ENCODE results near the gene TMEM134. TPM values are rescaled to one million over a fixed set of nuclear protein-coding genes. Genes with fewer than 3 reads are reported as not detected.
A peak's percentile ranks its signal among the peaks of the same experiment; 100 is the strongest.

The TMEM134 gene
- total and polyA plus RNA-seq, 8 donors = 45.1 to 93.4 (median 61.5) TPM

GRCh38 chr11:67503119-67504004, 34.3 kb upstream of the TMEM134 start:
- no peaks in the 10 kb centered on the region for H3K9me3 ChIP-seq
- ATAC-seq (no peak), FAIRE-seq (no peak), DNase-seq (peak in 2 of 6 donors; percentile 45 to 79)
- no peaks in the 10 kb centered on the region for H3K27me3 ChIP-seq
- intact Hi-C loops (cut with DNase I) = loop anchor here in 1 of 3 donors (10.0 kb wide), 1 partner anchor 89 kb away; the partner anchor contains the start of gene CARNS1
- peaks cover 0 to 26% (median 12%) of the 10 kb centered on the region in 3 donors for H3K4me1 ChIP-seq
- no peaks in the 10 kb centered on the region for H3K36me3 ChIP-seq
- TF ChIP-seq CTCF (IDR thresholded peaks at IDR 0.05) = no peak
- H3K27ac ChIP-seq = no peak overlapping the region
- peak overlapping the region in 2 of 4 donors; percentile 85 to 86 for H3K4me3 ChIP-seq
- WGBS, 2 donors = 83 to 84% methylated on average over 19 of the region's 19 CpGs

- no peaks in the 10 kb centered on the region for H3K27me3 ChIP-seq
- ATAC-seq (no peak), FAIRE-seq (no peak), DNase-seq (peak in 2 of 6 donors; percentile 43 to 74)
- intact Hi-C loops (cut with DNase I) = loop anchor here in 1 of 3 donors (10.0 kb wide), 1 partner anchor 88 kb away; the partner anchor contains the start of gene CARNS1
- no peak overlapping the region for H3K4me3 ChIP-seq
- H3K9me3 ChIP-seq = no peaks in the 10 kb centered on the region
- no peaks in the 10 kb centered on the region for H3K36me3 ChIP-seq
- peaks cover 0 to 26% (median 12%) of the 10 kb centered on the region in 3 donors for H3K4me1 ChIP-seq
- no peak overlapping the region for H3K27ac ChIP-seq
- WGBS, 2 donors = 94 to 97% methylated on average over 18 of the region's 18 CpGs
- no peak for TF ChIP-seq CTCF (IDR thresholded peaks at IDR 0.05)
Measured at GRCh38 chr11:67502328-67502979, 33.4 kb upstream of the TMEM134 start.

- FAIRE-seq = no peak
- peak in 2 of 6 donors; percentile 36 to 74 for DNase-seq
- Histone ChIP-seq H3K9me3 (no peaks in the 10 kb centered on the region), H3K4me3 (no peak overlapping the region), H3K36me3 (no peaks in the 10 kb centered on the region), H3K27ac (no peak overlapping the region), H3K27me3 (no peaks in the 10 kb centered on the region), H3K4me1 (peaks cover 0 to 21% (median 11%) of the 10 kb centered on the region in 3 donors)
- no peak for TF ChIP-seq CTCF (IDR thresholded peaks at IDR 0.05)
- no peak for ATAC-seq
- intact Hi-C loops (cut with DNase I) = loop anchor here in 1 of 3 donors (10.0 kb wide), 1 partner anchor 87 kb away; the partner anchor contains the start of gene CARNS1
- 95 to 97% methylated on average over 18 of the region's 18 CpGs for WGBS, 2 donors
Measured at GRCh38 chr11:67501854-67502253, 32.8 kb upstream of the TMEM134 start.

GRCh38 chr11:67500831-67501715, 32.0 kb upstream of the TMEM134 start:
- intact Hi-C loops (cut with DNase I) = loop anchor here in 1 of 3 donors (10.0 kb wide), 1 partner anchor 86 kb away; the partner anchor contains the start of gene CARNS1
- 92 to 95% methylated on average over 9 of the region's 9 CpGs for WGBS, 2 donors
- FAIRE-seq = no peak

More at GRCh38 chr11:67500831-67501715, 32.0 kb upstream of the TMEM134 start:
- Histone ChIP-seq H3K4me3 (no peak overlapping the region), H3K4me1 (peaks cover 0 to 13% (median 4%) of the 10 kb centered on the region in 3 donors), H3K27me3 (no peaks in the 10 kb centered on the region), H3K36me3 (no peaks in the 10 kb centered on the region), H3K9me3 (no peaks in the 10 kb centered on the region), H3K27ac (no peak overlapping the region)
- ATAC-seq (no peak), DNase-seq (peak in 1 of 6 donors; percentile 42)
- no peak for TF ChIP-seq CTCF (IDR thresholded peaks at IDR 0.05)

All from pancreas (tissue), 10 donors.